Gastroesophageal sphincter (tissue), 3 donors: ENCODE measurements around the gene ZNF155.
A peak's percentile ranks its signal among the peaks of the same experiment; 100 is the strongest.

Experiments
- POLR2A ChIP-seq, 2 donors: fragments of 450-650 bp; IDR thresholded peaks; one replicate each; pipeline ENCODE4 v1.6.1; 2017; ENCODE audit warnings: antibody characterized with exemption in 2 of 2, mild to moderate bottlenecking in 2 of 2, moderate library complexity in 1 of 2
- TF ChIP-seq, protein P1 (sequence below), 4 experiments: fragments of 200-600 bp in 2 of 4; fragments of 450-650 bp in 2 of 4; sonication (generic) in 1 of 4; IDR thresholded peaks; one replicate each; pipeline ENCODE4 v1.5.1; 2017 to 2019; ENCODE audit warnings: antibody characterized with exemption in 4 of 4, mild to moderate bottlenecking in 2 of 4, moderate library complexity in 2 of 4

DNA sequence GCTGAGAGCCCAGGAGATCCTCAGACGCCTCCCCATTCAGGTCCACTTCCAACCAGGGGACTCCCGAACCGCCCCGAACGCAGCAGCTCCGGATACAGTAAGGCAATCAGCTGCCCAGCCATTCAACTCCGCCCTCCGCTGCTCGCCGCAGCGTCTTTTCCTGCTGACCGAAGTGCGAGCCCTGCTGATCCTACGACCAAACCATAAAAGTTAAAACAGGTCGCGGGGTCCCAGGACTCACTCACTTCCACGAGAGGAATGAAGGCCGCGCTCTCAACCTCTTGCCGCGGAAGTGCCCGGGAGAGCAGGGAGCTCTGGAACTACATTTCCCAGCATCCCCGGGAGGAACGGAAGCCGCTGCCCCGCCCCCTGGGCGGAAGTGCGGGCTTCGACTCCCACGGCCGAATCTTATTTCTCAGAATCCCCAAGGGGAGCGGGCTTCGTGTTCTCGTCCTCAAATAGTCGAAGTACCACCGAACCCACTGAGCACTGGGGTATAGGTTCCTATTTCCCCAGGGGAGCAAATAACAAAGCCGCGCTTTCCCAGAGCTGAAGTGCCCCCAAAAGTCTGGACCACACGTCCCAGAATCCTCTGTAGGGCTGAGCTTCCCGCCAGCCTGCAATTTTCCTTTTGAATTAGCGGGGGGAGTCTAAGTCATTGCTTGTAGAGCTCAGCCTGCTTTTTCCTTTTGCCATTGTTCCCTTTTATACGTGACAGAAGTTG, 48.8 kb upstream of the ZNF155 start, which contains the start of gene ZNF45:
- peak in 1 of 2 donors; percentile 33 for TF ChIP-seq POLR2A (IDR thresholded peaks at IDR 0.05)
- TF ChIP-seq, protein P1, sequence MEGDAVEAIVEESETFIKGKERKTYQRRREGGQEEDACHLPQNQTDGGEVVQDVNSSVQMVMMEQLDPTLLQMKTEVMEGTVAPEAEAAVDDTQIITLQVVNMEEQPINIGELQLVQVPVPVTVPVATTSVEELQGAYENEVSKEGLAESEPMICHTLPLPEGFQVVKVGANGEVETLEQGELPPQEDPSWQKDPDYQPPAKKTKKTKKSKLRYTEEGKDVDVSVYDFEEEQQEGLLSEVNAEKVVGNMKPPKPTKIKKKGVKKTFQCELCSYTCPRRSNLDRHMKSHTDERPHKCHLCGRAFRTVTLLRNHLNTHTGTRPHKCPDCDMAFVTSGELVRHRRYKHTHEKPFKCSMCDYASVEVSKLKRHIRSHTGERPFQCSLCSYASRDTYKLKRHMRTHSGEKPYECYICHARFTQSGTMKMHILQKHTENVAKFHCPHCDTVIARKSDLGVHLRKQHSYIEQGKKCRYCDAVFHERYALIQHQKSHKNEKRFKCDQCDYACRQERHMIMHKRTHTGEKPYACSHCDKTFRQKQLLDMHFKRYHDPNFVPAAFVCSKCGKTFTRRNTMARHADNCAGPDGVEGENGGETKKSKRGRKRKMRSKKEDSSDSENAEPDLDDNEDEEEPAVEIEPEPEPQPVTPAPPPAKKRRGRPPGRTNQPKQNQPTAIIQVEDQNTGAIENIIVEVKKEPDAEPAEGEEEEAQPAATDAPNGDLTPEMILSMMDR (IDR thresholded peaks at IDR 0.05) = no peak
